ENCODE data around the gene BUD13.

DNA sequence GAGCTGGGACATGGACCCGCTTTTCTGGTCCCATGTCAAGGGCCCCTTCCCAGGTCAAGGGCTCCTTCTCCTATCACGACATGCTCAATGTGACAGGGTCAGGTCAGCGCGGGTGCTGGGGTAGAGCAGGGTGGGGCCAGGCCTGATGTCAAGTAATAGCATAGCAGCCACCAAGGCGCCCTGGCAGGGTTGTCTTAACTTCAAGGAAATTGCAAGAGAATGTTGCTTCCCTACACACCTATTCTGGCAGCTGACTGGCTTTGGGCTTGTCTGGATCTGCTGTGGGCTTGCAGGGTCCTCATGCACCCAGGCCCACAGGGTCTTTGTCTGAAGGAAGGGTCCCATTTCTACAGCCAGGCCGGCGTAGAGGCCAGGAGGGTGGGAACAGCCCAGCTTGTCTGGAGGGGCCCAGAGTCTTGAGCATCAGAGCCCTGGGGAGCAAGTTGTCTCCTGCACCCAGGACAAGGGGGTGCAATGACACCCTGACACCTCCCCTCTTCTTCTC, 71.4 kb downstream of the BUD13 start:
- TF ChIP-seq, protein P1, sequence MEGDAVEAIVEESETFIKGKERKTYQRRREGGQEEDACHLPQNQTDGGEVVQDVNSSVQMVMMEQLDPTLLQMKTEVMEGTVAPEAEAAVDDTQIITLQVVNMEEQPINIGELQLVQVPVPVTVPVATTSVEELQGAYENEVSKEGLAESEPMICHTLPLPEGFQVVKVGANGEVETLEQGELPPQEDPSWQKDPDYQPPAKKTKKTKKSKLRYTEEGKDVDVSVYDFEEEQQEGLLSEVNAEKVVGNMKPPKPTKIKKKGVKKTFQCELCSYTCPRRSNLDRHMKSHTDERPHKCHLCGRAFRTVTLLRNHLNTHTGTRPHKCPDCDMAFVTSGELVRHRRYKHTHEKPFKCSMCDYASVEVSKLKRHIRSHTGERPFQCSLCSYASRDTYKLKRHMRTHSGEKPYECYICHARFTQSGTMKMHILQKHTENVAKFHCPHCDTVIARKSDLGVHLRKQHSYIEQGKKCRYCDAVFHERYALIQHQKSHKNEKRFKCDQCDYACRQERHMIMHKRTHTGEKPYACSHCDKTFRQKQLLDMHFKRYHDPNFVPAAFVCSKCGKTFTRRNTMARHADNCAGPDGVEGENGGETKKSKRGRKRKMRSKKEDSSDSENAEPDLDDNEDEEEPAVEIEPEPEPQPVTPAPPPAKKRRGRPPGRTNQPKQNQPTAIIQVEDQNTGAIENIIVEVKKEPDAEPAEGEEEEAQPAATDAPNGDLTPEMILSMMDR (IDR thresholded peaks at IDR 0.05) = no peak
- no peak for TF ChIP-seq CHD2 (IDR thresholded peaks at IDR 0.05; ENCODE audit: low read length, partially characterized antibody)
- no peak for TF ChIP-seq EZH2phosphoT487 (IDR thresholded peaks at IDR 0.05; ENCODE audit: borderline replicate concordance, low read depth)
- no peak for TF ChIP-seq EP300 (IDR thresholded peaks at IDR 0.05; ENCODE audit: borderline replicate concordance in 1 of 2, low read depth in 1 of 2, low read length in 1 of 2)

Data from SK-N-SH (cell line).